ENCODE data around the gene EEF2.

DNA sequence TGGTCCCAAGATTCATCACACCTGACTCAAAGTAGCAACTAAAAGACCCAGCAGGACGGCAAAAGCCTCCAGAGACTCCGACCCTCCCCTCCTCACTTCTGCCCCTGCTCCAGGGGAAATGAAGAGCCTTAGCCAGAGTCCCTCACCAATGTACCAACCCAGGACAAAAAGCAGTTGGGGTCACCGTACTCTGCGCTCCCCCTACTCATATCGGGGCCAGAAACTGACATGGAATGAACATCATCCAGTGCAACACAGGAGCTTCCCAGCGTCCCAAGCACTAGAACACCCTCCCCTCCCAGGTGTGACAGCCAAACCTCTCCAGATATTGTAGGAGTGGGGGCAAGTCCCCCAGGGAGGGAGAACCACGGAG is 1.7 kb downstream of the EEF2 start:
- TF ChIP-seq, protein P1, sequence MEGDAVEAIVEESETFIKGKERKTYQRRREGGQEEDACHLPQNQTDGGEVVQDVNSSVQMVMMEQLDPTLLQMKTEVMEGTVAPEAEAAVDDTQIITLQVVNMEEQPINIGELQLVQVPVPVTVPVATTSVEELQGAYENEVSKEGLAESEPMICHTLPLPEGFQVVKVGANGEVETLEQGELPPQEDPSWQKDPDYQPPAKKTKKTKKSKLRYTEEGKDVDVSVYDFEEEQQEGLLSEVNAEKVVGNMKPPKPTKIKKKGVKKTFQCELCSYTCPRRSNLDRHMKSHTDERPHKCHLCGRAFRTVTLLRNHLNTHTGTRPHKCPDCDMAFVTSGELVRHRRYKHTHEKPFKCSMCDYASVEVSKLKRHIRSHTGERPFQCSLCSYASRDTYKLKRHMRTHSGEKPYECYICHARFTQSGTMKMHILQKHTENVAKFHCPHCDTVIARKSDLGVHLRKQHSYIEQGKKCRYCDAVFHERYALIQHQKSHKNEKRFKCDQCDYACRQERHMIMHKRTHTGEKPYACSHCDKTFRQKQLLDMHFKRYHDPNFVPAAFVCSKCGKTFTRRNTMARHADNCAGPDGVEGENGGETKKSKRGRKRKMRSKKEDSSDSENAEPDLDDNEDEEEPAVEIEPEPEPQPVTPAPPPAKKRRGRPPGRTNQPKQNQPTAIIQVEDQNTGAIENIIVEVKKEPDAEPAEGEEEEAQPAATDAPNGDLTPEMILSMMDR (IDR thresholded peaks at IDR 0.05; ENCODE audit: low read length): no peak
- TF ChIP-seq EZH2 (IDR thresholded peaks at IDR 0.05; ENCODE audit: borderline replicate concordance, low read length): no peak
